ENCODE results near the gene SERPINB12. TPM values are rescaled to one million over a fixed set of nuclear protein-coding genes. Genes with fewer than 3 reads are reported as not detected.

The SERPINB12 gene
- total and polyA plus RNA-seq, 2 of the 13 experiments (the other 11 are each of a cell fraction or from before 2014, with no cell fraction given), result not detected

GRCh38 chr18:63585988-63586387 is 43.8 kb downstream of the SERPINB12 start (continued):
- no peak for TF ChIP-seq ZNF18 (CRISPR knock-in tag; IDR thresholded peaks at IDR 0.05; ENCODE audit: insufficient replicate concordance)
- no peak for TF ChIP-seq ZNF326 (CRISPR knock-in tag; IDR thresholded peaks at IDR 0.05; ENCODE audit: borderline replicate concordance)
- no peak for TF ChIP-seq ETV6 (CRISPR knock-in tag; conservative IDR thresholded peaks at IDR 0.05)

GRCh38 chr18:63586431-63586830 is 44.3 kb downstream of the SERPINB12 start:
- 52% methylated on average over 4 of the region's 4 CpGs for WGBS (ENCODE audit: low lambda C conversion rate)
- BruUV-seq (replicated peaks), result no TSS peak
- Histone ChIP-seq H3K27me3 (ENCODE audit: control insufficient read depth in 1 of 2, insufficient read depth in 2 of 2, low read length in 2 of 2) (0 out of 5 replicates have a peak, but pooled peaks cover 0 to 3% of the 10 kb centered on the region in 2 experiments), H3K4me1 (ENCODE audit: insufficient read depth, low read length) (no peaks in the 10 kb centered on the region), H3K9me3 (ENCODE audit: low read length) (no peaks in the 10 kb centered on the region), H4K20me1 (ENCODE audit: insufficient read depth, low read length) (no peaks in the 10 kb centered on the region), H3K9ac (ENCODE audit: insufficient read depth, low read depth, low read length) (no peak overlapping the region), H2AFZ (ENCODE audit: low read length) (no peak overlapping the region), H3K4me3 (replicated peaks in 1 of 3; ENCODE audit: insufficient read depth in 1 of 3, low read depth in 2 of 3, low read length in 3 of 3) (no peak overlapping the region), H3K4me2 (ENCODE audit: low read depth, low read length) (no peak overlapping the region), H3K36me3 (replicated peaks in 1 of 2; ENCODE audit: control insufficient read depth in 1 of 2, insufficient read depth in 2 of 2, low read length in 2 of 2) (no peaks in the 10 kb centered on the region), H3K79me2 (ENCODE audit: insufficient read depth, low read length) (no peaks in the 10 kb centered on the region), H3K27ac (ENCODE audit: extremely low read length, insufficient read depth, low read length) (no peak overlapping the region)
- in situ Hi-C loops (cut with HindIII; ENCODE audit: extremely low pct_ligation_motif_present, low pct_unique_long_range_greater_than_20kb), result no loop called here
- intact Hi-C loops (cut with micrococcal nuclease; ENCODE audit: unreplicated experiment), result loop anchor here (5.0 kb wide), 1 partner anchor 171 kb away; no protein-coding TSS in a partner anchor
- no peak for ATAC-seq
- FAIRE-seq, result no peak
- ChIA-PET CTCF (ENCODE audit: low intra/inter-chr PET ratio, low total read pairs) (no interaction called here), POLR2A (no interaction called here)
- TF ChIP-seq FOXK2 (IDR thresholded peaks at IDR 0.05) (no peak), ZC3H13 (CRISPR knock-in tag; IDR thresholded peaks at IDR 0.05) (no peak), SMC3 (IDR thresholded peaks at IDR 0.05; ENCODE audit: low read length) (no peak), FOXK1 (CRISPR knock-in tag; IDR thresholded peaks at IDR 0.05; ENCODE audit: borderline replicate concordance, low read depth) (no peak), MAFK (conservative IDR thresholded peaks at IDR 0.05 in 1 of 2, IDR thresholded peaks at IDR 0.05 in 1 of 2; ENCODE audit: low read length in 2 of 2) (no peak), CREB1 (IDR thresholded peaks at IDR 0.05) (no peak), CREB1 (CRISPR knock-in tag; IDR thresholded peaks at IDR 0.05) (no peak), ZFP36L1 (CRISPR knock-in tag; IDR thresholded peaks at IDR 0.05) (no peak)
- DNase-seq (ENCODE audit: low spot score), result no peak

Measured in HepG2 (cell line).